Hepatic stellate cell (primary cell): Measurements from ENCODE around the gene SYT14.
"Not testable (repeated sequence)": the region's sequence is repeated elsewhere in the genome, so short reads cannot be mapped to it uniquely, and the experiment has no call there.

Experiments used
- DNase-seq: peaks from one replicate; pipeline ENCODE4 v3.0.0; 2011; ENCODE audit warnings: low spot score

The SYT14 gene

DNA sequence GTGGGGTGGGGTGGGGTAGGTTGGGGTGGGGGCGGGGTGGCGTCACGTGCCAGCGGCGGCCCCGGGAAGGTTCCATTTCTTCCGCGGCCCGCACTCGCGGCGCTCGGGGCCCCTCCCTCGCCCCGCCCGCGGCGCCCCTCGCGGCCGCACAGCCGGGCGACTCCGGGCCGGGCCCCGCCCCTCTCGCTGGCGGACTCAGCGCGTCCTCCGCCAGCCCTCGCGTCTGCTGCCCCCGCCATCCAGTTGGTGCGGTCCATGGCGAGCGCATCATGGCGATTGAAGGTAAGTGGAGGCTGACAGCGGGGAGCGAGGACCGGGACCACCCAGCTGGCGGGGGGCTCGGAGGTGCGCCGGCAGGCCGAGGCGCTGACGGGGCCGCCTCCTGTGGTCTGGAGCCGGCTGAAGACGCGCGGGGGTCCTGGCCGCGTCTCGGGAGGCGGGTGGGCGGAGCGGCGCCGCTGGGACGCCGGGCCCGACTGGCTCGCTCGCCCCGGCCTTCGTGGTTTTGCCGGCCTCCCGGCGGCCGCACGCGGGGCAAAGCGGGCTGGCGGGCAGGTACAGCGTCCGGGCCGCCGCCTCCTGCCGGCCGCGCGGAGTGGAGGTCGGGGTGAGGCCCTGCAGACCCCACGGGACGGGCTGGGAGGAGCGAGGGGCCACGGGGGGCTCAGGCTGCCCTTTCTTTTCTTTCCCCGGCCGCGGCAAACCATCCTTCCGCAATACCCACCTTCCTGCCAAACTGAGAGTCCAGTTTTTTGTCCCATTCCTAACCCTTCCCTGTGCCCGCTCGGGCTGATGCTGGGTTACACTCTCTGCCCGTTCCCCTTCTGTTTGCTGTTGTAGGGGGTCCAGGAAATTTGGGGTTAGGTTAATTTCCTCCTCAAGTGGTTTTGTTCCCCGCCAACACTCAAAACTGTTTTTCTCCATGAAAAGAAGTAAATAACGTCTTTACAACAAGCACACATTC, at the start of gene SYT14:
SYT14 (plus strand) TSS at position 222 of the 964 bp plus-strand sequence; CDS start at position 270, 48 bp downstream.
- DNase-seq = no peak

DNA sequence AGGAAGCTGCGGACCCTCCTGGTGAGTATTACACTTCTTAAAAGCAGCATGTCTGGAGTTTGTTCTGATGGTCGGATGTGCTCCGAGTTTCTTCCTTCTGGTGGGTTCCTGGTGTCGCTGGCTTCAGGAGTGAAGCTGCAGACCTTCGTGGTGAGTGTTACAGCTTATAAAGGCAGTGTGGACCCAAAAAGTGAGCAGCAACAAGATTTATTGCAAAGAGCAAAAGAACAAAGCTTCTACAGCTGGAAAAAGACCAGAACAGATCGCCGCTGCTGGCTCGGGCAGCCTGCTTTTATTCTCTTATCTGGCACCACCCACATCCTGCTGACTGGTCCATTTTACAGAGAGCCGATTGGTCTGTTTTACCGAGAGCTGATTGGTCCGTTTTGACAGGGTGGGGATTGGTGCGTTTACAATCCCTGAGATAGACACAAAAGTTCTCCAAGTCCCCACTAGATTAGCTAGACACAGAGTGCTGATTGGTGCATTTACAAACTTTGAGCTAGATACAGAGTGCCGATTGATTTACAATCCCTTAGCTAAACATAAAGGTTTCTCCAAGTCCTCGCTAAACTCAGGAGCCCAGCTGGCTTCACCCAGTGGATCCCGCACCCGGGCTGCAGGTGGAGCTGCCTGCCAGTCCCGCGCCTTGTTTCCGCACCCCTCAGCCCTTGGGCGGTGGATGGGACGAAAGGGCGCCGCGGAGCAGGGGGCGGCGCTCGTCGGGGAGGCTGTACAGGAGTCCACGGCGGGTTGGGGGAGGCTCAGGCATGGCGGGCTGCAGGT, 49.5 kb upstream of the SYT14 start:
- not testable (repeated sequence) for DNase-seq

- no peak for DNase-seq
Observed at GRCh38 chr1:209889077-209889418, 49.0 kb upstream of the SYT14 start.

- DNase-seq = no peak
Observed at GRCh38 chr1:209890641-209891330, 47.2 kb upstream of the SYT14 start.

DNA sequence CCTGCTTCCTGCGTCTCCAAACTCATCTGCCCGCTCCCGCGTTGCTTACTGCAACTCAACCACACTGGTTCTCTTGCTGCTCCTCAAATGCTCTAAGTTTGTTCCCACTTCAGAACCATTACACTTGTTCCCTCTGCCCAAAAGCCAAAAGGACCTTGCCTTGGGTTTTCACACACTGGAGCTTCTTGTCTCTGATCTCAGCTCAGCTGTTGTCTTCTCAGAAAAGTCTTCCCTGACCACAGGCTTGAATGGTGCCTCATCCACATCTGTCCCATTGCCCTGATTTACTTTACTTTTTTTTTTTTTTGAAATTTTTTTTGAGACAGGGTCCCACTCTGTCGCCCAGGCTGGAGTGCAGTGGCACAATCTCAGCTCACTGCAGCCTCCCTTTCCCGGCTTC, 44.3 kb upstream of the SYT14 start:
- DNase-seq = no peak

GRCh38 chr1:209895709-209896108, 42.3 kb upstream of the SYT14 start:
- no peak for DNase-seq

DNA sequence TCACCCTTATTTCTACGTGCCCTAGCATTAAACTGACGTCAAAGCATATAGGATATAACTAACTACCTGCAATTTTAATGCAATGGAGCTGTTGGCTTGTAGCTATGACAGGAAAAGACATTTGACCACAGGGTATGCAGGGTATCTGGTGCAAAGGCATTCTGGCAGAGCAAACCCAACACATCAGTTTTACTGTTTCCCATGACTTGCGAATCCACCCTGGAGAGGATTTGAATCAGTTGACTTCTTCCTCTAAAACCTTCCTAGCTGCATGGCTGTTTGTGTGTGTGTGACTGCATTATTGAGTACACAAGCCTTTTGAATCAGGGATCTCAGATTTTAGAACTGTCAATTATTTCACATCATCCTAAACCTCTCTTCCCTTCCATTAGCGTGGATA, 41.7 kb upstream of the SYT14 start:
- no peak for DNase-seq

- DNase-seq = not testable (repeated sequence)
Observed at GRCh38 chr1:209898271-209898670, 39.7 kb upstream of the SYT14 start.

DNA sequence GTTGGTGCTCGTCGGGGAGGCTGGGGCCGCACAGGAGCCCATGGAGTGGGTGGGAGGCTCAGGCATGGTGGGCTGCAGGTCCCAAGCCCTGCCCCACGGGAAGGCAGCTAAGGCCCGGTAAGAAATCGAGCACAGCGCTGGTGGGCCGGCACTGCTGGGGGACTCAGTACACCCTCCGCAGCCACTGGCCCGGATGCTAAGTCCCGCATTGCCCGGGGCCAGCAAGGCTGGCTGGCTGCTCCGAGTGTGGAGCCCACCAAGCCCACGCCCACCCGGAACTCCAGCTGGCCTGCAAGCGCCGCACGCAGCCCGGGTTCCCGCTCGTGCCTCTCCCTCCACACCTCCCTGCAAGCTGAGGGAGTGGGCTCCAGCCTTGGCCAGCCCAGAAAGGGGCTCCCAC, 39.2 kb upstream of the SYT14 start:
- DNase-seq = not testable (repeated sequence)

DNA sequence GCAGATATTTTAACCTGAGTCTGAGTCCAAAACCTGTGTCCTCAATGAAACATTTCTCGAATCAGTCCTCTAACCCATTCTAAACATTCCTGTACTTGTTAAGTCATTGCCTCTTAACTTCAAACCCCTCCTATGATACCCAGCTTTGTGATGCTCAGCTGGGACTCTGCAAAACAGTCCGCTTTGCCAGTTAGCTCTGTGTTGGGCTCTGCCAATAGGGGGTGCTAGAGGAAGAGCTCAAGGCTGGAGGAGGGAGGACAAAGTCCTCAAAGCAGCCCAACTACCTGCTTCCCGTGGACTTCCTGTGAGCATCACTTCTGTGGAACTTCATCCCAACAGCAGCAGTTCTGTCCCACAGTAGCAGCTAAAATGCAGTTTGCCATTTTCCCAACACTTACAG, 38.1 kb upstream of the SYT14 start:
- no peak for DNase-seq

DNA sequence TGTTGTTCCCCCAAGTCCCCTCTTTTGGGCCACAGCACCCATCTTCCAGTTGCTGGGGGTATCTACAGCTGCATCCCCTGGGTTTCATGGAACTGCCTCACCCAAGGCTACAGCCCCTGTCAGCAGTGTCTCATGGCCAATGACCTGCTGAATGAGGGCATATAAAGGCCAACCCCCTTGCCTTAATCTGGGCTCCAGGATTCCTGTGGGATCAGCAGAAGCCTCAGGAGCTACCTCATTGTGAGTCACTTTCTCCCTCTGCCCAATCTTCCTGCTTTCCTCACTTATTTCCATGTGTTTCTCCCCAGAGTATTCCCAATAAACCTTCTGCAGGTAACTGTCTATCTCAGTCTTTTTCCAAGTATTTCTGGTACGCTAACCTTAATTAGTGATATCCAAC, 37.3 kb upstream of the SYT14 start:
- DNase-seq = peak; percentile 40

DNA sequence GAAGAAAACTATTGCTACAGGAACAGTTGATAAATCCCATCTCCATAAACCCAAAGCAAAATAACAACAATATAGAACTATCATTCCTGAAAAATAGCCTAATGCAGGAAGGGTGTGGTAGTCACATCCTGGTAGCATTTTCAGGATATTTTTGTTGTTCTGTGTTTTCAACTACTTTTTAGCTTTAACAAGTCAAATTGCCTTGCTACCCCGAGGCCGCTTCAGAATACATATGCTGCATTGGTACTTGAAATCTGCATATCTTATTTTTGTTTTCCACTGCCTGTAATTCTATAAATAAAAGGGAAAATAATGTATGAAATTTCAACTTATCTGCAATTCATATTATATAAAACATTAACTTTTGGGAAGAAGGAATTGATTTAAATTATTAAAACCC, 36.8 kb upstream of the SYT14 start:
- no peak for DNase-seq

DNA sequence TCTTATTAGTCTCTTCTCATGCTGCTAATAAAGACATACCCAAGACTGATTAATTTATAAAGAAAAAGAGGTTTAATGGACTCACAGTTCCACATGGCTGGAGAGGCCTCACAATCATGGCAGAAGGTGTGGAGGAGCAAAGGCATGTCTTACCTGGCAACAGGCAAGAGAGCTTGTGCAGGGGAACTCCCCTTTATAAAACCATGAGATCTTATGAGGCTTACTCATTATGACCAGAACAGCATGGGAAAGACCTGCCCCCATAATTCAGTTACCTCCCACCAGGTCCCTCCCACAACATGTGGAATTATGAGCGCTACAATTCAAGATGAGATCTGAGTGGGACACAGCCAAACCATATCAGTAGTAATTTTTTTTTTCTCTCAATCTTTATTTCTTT, 33.2 kb upstream of the SYT14 start:
- DNase-seq = not testable (repeated sequence)

- DNase-seq = no peak
Observed at GRCh38 chr1:209911746-209912145, 26.3 kb upstream of the SYT14 start.

DNA sequence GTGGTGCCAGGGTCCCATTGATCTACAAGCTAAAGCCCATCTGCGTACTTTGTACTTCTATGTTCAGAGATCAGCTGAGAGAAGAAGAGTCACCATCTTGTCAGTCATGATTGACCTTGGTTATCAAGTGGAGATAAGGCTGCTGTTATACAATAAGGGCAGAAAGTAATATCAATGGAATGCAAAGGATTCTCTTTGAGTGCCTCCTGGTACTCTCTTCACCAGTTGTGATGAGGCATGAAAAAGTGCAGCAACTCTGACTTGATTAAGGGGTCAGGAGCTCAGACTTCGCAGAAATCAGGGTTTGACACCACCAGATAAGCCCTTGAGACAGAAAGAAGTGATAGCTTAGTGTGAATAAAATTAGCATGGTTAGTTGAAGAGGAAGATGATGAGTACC, 25.7 kb upstream of the SYT14 start:
- no peak for DNase-seq

GRCh38 chr1:209919637-209920036, 18.4 kb upstream of the SYT14 start:
- not testable (repeated sequence) for DNase-seq

DNA sequence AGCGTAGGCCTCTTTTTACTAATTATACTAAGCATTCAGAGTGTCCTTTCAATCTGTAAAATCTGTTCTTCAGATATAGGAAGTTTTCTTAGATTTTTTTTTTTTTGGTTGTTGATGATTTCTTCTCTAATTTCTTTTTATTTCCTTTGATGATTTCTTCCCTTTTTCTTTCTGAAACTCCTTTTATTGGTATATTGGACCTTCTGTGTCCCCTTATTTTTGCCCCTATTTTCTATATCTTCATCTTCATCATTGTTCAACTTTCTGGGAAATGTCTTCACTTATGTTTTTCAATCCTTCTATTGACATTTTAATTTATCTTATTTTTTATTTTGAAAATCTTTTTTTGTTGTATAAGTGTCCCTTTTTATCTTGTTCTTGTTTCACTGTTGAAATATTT, 17.2 kb upstream of the SYT14 start:
- DNase-seq = no peak

- no peak for DNase-seq
Observed at GRCh38 chr1:209924390-209924789, 13.6 kb upstream of the SYT14 start.

GRCh38 chr1:209926045-209926444, 12.0 kb upstream of the SYT14 start:
- DNase-seq = peak; percentile 23

- DNase-seq = no peak
Observed at GRCh38 chr1:209927466-209927865, 10.6 kb upstream of the SYT14 start.

DNA sequence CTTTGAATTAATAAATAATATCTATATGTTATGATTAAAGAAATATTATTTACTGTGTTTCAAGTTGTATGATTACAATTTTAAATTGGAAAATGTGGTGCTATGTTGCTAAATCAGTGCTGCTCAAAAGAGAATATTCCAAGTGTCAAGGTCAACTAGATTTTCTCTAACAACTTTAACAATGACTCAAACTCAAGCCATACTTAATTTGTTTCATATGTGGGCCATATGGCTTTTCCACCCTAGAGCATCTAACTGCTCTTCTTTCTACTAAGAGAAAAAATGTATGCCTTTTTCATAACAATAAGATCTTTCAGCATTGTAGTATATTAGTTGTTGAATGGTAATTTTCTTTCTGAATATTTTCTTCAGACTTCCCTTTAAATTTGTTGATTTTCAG, 8.3 kb upstream of the SYT14 start:
- no peak for DNase-seq

- no peak for DNase-seq
Observed at GRCh38 chr1:209931141-209931540, 6.9 kb upstream of the SYT14 start.

- no peak for DNase-seq
Observed at GRCh38 chr1:209936125-209936524, 1.9 kb upstream of the SYT14 start.
